Esophagus squamous epithelium (tissue), 5 donors: ENCODE results near the gene MALRD1. TPM values are rescaled to one million over a fixed set of nuclear protein-coding genes. Genes with fewer than 3 reads are reported as not detected.
A peak's percentile ranks its signal among the peaks of the same experiment; 100 is the strongest.

ENCODE experiments used
- DNase-seq: peaks from one replicate; lab custom pipeline; 2025; lab: John Stamatoyannopoulos, UW
- H3K27ac ChIP-seq, 4 donors: fragments of 200-600 bp; sonication (generic); one replicate each; pipeline ENCODE4 v1.5.1; 2016 to 2019; ENCODE audit warnings: mild to moderate bottlenecking in 1 of 4
- H3K27me3 ChIP-seq, 4 donors: fragments of 200-600 bp; sonication (generic); 1 replicate in 3 of 4; 2 replicates in 1 of 4; pipeline versions ENCODE4 v1.5.1 to v1.6.0; 2017 to 2021; ENCODE audit warnings: antibody characterized with exemption in 1 of 4
- H3K36me3 ChIP-seq, 3 donors: fragments of 200-600 bp; sonication (generic); one replicate each; pipeline ENCODE4 v1.5.1; 2016 to 2019
- H3K4me1 ChIP-seq, 3 donors: fragments of 200-600 bp; sonication (generic); one replicate each; pipeline ENCODE4 v1.5.1; 2017 to 2019
- H3K4me3 ChIP-seq, 4 donors: fragments of 200-600 bp; sonication (generic); 1 replicate in 3 of 4; 2 replicates in 1 of 4; pipeline ENCODE4 v1.5.1; 2016 to 2019; ENCODE audit warnings: mild to moderate bottlenecking in 2 of 4, moderate library complexity in 1 of 4
- H3K9me3 ChIP-seq, 3 donors: fragments of 200-600 bp; sonication (generic); one replicate each; pipeline ENCODE4 v1.5.1; 2016 to 2019
- CTCF ChIP-seq, 6 experiments: fragments of 450-650 bp in 4 of 6; fragments of 200-600 bp in 2 of 6; sonication (generic) in 2 of 6; IDR thresholded peaks; one replicate each; pipeline ENCODE4 v1.5.1; 2016 to 2019; ENCODE audit warnings: antibody characterized with exemption in 6 of 6, mild to moderate bottlenecking in 4 of 6, moderate library complexity in 4 of 6
- POLR2A ChIP-seq, 4 donors: fragments of 450-650 bp; IDR thresholded peaks; one replicate each; pipeline ENCODE4 v1.6.1; 2017; ENCODE audit warnings: antibody characterized with exemption in 4 of 4, mild to moderate bottlenecking in 4 of 4, moderate library complexity in 3 of 4
- WGBS, 2 donors: methylation state at CpG; one replicate each; pipeline ENCODE4 v1.1.5; 2018; 5-methylcytosine and 5-hydroxymethylcytosine counted together
- intact Hi-C: fragments of 100-400 bp; cut with DNase I; formaldehyde crosslinking; loops from one replicate; pipeline ENCODE4 v1.15.0; 2022
- total RNA-seq, 4 donors: library from RNA; depleted of rRNA; stranded (reverse); fragments of >200 nt; gene quantifications; one replicate each; pipeline ENCODE4 v1.1.0, GENCODE V29; 2016
- donor health status: DM: yes; HTN: yes; CAD: no.

Gene MALRD1
- total RNA-seq, 4 donors from 2014 or later, result 0.38 TPM; not detected in 3

- Histone ChIP-seq H3K4me1 (no peaks in the 10 kb centered on the region), H3K4me3 (no peak overlapping the region), H3K27me3 (no peaks in the 10 kb centered on the region), H3K36me3 (no peaks in the 10 kb centered on the region), H3K9me3 (no peaks in the 10 kb centered on the region), H3K27ac (no peak overlapping the region)
- intact Hi-C loops, result no loop called here
- 51 to 61% methylated on average over 5 of the region's 5 CpGs for WGBS, 2 donors
- DNase-seq, result no peak
- TF ChIP-seq POLR2A (IDR thresholded peaks at IDR 0.05) (no peak), CTCF (IDR thresholded peaks at IDR 0.05) (no peak)
Observed at GRCh38 chr10:19658622-19659233, 610.1 kb downstream of the MALRD1 start.

DNA sequence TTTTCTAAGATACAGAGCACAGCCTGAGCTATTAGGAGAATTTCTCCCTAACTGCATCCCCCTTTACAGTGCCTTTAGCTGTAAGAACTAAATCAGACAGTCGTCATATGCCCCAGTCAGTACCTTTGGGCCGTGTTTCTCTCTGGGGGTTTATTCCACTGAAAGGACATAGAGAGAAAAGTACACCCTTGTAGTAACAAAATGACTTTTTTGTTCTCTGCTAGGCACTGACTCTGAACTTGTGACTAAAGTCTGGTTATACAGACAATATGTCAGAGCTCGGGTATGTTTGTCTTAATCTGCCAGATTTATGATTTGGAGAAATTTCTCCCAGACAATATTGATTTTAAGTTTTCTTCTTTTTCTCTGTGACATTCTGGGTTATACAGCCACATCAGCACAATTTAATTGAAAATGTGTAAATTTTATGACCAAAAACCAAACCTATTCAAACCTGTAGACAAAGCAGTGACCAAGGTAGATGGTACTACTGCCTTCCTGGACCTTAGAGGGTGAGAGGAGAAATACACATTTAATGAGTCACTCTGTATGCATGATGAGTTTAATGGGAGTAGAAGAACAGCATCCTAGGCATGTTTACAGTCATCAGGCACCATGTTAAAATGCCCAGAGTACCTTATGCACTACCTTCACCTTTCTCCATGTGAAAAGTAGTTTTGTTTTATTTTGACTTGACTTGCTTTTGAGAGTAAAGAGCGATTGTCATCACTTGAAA lies 611.5 kb downstream of the MALRD1 start:
- 65 to 68% methylated on average over 4 of the region's 4 CpGs for WGBS, 2 donors
- no peaks in the 10 kb centered on the region for H3K27me3 ChIP-seq
- no peaks in the 10 kb centered on the region for H3K4me1 ChIP-seq
- no peak for DNase-seq
- H3K36me3 ChIP-seq, result no peaks in the 10 kb centered on the region
- TF ChIP-seq CTCF (IDR thresholded peaks at IDR 0.05) (no peak), POLR2A (IDR thresholded peaks at IDR 0.05) (no peak)
- intact Hi-C loops, result no loop called here
- no peak overlapping the region for H3K4me3 ChIP-seq
- no peaks in the 10 kb centered on the region for H3K9me3 ChIP-seq
- no peak overlapping the region for H3K27ac ChIP-seq

GRCh38 chr10:19663344-19663743 lies 614.7 kb downstream of the MALRD1 start:
- Histone ChIP-seq H3K9me3 (no peaks in the 10 kb centered on the region), H3K4me1 (no peaks in the 10 kb centered on the region)
- WGBS, 2 donors, result 89% methylated on average over 1 of the region's 1 CpG; no CpG with 5 or more reads in 1 of the 2 donors

DNA sequence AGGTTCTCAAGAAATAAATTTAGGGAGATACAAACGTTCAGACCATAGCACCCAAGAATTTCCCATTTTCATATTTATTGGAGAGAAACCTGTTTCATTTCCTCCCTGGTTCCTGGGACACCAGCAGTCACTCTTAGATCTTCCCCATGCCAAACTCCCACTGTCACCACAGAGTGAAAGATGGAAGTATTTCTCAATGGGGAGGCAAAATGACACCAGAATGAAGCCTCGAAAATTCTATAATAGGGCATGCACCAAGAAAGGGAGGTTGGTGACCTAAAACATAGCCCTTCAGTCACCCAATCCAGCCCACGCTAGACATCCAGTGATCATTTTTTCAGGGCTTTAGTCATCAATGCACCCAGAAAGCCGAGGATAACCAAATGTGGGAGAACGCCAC lies 619.5 kb downstream of the MALRD1 start:
- 67 to 79% methylated on average over 5 of the region's 5 CpGs for WGBS, 2 donors

More at GRCh38 chr10:19663344-19663743, 614.7 kb downstream of the MALRD1 start:
- no peaks in the 10 kb centered on the region for H3K36me3 ChIP-seq
- TF ChIP-seq CTCF (IDR thresholded peaks at IDR 0.05) (peak in 1 of 6 experiments; percentile 17), POLR2A (IDR thresholded peaks at IDR 0.05) (no peak)
- intact Hi-C loops, result no loop called here
- no peak for DNase-seq
- H3K27me3 ChIP-seq, result no peaks in the 10 kb centered on the region
- no peak overlapping the region for H3K27ac ChIP-seq
- no peak overlapping the region for H3K4me3 ChIP-seq

More for the DNA sequence above, 619.5 kb downstream of the MALRD1 start:
- Histone ChIP-seq H3K27me3 (no peaks in the 10 kb centered on the region), H3K4me3 (no peak overlapping the region), H3K9me3 (no peaks in the 10 kb centered on the region), H3K27ac (no peak overlapping the region), H3K36me3 (no peaks in the 10 kb centered on the region), H3K4me1 (no peaks in the 10 kb centered on the region)
- no peak for TF ChIP-seq POLR2A (IDR thresholded peaks at IDR 0.05)
- TF ChIP-seq CTCF (IDR thresholded peaks at IDR 0.05), result no peak
- DNase-seq, result no peak
- intact Hi-C loops, result no loop called here
